ENCODE results near the gene OR56A3.

OR56A3 gene

DNA sequence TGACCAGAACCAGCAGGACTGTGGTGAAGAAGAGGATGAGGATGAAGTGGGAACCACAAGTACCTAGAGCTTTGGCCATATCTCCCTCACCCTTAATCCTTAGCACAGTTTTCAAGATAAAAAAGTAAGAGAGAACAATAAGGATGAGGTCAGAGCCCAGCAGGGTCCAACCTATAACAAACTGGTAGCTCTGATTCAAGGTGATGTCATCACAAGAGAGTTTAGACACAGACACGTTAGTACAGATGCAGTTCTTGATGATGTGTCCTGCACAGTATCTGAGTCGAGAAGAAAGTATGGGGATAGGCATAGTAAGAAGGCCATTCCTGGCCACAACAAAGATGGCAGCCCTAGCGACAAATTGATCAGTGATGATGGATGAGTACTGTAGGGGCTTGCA lies 25.7 kb downstream of the OR56A3 start:
- no peaks in the 10 kb centered on the region for H3K27me3 ChIP-seq (ENCODE audit: control insufficient read depth, insufficient read depth, low read length, poor library complexity, severe bottlenecking)
- no peaks in the 10 kb centered on the region for H3K4me1 ChIP-seq (ENCODE audit: control insufficient read depth, insufficient read depth, low read length)
- H3K36me3 ChIP-seq (ENCODE audit: control insufficient read depth, insufficient read depth, low read length) = no peaks in the 10 kb centered on the region
- 59 to 62% methylated on average over 3 of the region's 3 CpGs for WGBS, 2 experiments
- H3K27ac ChIP-seq (ENCODE audit: insufficient read depth, low read depth, low read length, poor library complexity, severe bottlenecking) = no peak overlapping the region
- H3K9me3 ChIP-seq (ENCODE audit: control insufficient read depth, low read length) = no peaks in the 10 kb centered on the region
- H3K4me3 ChIP-seq (ENCODE audit: insufficient read depth, low read depth, low read length) = no peak overlapping the region

DNA sequence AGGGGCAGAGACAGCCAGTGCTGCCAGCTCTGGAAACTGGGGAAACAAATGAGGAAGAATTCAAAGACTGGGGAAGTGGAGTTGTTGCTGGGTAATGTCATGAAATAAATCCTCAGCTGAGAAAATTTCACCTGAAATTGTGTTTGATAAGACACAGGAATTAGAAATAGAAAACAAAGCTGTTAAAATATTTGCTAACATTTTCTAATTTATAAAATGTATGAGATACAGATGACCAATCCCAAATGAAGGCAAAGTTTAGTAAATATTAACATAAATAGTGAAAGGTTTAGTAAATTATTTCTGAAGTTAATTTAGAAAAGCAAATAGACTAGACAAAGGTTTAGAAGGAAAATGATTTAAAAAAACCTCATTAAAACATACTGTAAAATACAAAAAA lies 26.3 kb downstream of the OR56A3 start, which contains the start of gene OR56A5:
OR56A5 (minus strand) TSS at position 101 of the 400 bp plus-strand sequence; CDS start at position 101, 0 bp downstream.
- no peaks in the 10 kb centered on the region for H3K4me1 ChIP-seq (ENCODE audit: control insufficient read depth, insufficient read depth, low read length)
- H3K36me3 ChIP-seq (ENCODE audit: control insufficient read depth, insufficient read depth, low read length) = no peaks in the 10 kb centered on the region
- H3K9me3 ChIP-seq (ENCODE audit: control insufficient read depth, low read length) = no peaks in the 10 kb centered on the region
- no peaks in the 10 kb centered on the region for H3K27me3 ChIP-seq (ENCODE audit: control insufficient read depth, insufficient read depth, low read length, poor library complexity, severe bottlenecking)
- H3K4me3 ChIP-seq (ENCODE audit: insufficient read depth, low read depth, low read length) = no peak within 1 kb of the TSS
- H3K27ac ChIP-seq (ENCODE audit: insufficient read depth, low read depth, low read length, poor library complexity, severe bottlenecking) = no peak within 1 kb of the TSS

DNA sequence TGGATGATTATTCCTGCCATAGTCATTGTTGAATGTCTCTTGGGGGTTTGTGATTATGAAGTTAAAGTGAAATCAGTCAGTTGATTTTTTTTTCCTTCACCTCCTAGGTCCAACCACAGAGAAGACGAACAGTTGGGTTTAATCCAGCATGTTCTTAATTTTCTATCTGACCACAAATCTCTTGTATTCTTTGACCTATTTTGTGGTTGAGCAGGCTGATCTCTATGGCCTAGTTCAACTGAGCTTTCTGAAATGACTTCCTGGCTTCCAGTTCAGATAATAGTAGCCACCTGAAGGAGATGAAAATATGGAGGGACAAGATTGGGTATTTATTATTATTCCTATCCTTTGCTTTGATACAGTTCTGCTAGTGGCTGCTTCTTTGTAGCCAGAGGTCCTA lies 31.5 kb downstream of the OR56A3 start:
- Histone ChIP-seq H3K27ac (ENCODE audit: insufficient read depth, low read depth, low read length, poor library complexity, severe bottlenecking) (no peak overlapping the region), H3K9me3 (ENCODE audit: control insufficient read depth, low read length) (no peaks in the 10 kb centered on the region), H3K27me3 (ENCODE audit: control insufficient read depth, insufficient read depth, low read length, poor library complexity, severe bottlenecking) (no peaks in the 10 kb centered on the region), H3K36me3 (ENCODE audit: control insufficient read depth, insufficient read depth, low read length) (no peaks in the 10 kb centered on the region), H3K4me1 (ENCODE audit: control insufficient read depth, insufficient read depth, low read length) (no peaks in the 10 kb centered on the region), H3K4me3 (ENCODE audit: insufficient read depth, low read depth, low read length) (no peak overlapping the region)
- 81 to 100% methylated on average over 1 of the region's 1 CpG for WGBS, 2 experiments

DNA sequence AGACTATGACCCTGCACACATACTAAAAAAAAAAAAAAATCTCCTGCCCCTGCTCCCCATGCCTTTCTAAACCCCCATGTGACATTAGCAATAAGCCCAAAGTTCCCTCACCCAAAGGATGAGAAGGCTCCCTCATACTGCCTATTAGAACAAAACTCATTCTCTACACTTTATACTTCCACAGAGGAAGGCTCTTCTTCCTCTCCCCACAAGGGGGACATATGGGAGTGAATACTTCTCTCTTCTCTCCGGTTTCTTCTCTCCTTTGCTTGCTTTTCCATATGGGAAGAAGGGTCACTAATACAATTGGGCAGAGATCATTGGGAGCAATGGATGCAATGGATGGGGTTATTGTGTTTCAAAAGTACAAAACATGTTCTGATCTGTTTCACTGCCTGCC lies 41.4 kb downstream of the OR56A3 start:
- no peaks in the 10 kb centered on the region for H3K9me3 ChIP-seq (ENCODE audit: control insufficient read depth, low read length)
- no peaks in the 10 kb centered on the region for H3K4me1 ChIP-seq (ENCODE audit: control insufficient read depth, insufficient read depth, low read length)
- H3K36me3 ChIP-seq (ENCODE audit: control insufficient read depth, insufficient read depth, low read length) = no peaks in the 10 kb centered on the region
- no peaks in the 10 kb centered on the region for H3K27me3 ChIP-seq (ENCODE audit: control insufficient read depth, insufficient read depth, low read length, poor library complexity, severe bottlenecking)
- H3K4me3 ChIP-seq (ENCODE audit: insufficient read depth, low read depth, low read length) = no peak overlapping the region
- H3K27ac ChIP-seq (ENCODE audit: insufficient read depth, low read depth, low read length, poor library complexity, severe bottlenecking) = no peak overlapping the region
- 60 to 86% methylated on average over 1 of the region's 1 CpG for WGBS, 2 experiments

DNA sequence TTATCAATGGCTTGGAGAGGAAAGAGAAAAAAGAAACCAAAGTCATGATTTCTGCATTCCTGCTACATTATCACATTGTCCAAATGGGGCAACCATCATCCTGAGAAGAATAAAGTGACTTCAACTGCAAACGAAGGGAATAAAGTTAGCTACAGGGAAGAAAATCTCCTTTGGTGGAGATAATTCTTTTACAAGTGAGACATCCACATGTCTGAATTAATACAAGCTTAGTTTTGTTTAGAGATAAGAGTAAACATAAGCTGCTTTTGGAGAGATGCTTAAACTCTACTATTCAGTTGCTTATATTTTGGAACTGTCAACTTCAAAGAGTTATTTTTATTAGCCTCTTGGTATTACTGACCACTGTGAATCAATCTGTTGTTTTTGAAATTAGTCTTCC lies 44.8 kb downstream of the OR56A3 start, which contains the start of gene OR52L1:
OR52L1 (minus strand) TSS at position 101 of the 400 bp plus-strand sequence; CDS start at position 46, 55 bp downstream.
- H3K4me1 ChIP-seq (ENCODE audit: control insufficient read depth, insufficient read depth, low read length) = no peaks in the 10 kb centered on the region
- no peak within 1 kb of the TSS for H3K27ac ChIP-seq (ENCODE audit: insufficient read depth, low read depth, low read length, poor library complexity, severe bottlenecking)
- H3K27me3 ChIP-seq (ENCODE audit: control insufficient read depth, insufficient read depth, low read length, poor library complexity, severe bottlenecking) = no peaks in the 10 kb centered on the region
- no peaks in the 10 kb centered on the region for H3K9me3 ChIP-seq (ENCODE audit: control insufficient read depth, low read length)
- no peaks in the 10 kb centered on the region for H3K36me3 ChIP-seq (ENCODE audit: control insufficient read depth, insufficient read depth, low read length)
- WGBS, 2 experiments = 92% methylated on average over 1 of the region's 1 CpG; no CpG with 5 or more reads in 1 of the 2 experiments
- no peak within 1 kb of the TSS for H3K4me3 ChIP-seq (ENCODE audit: insufficient read depth, low read depth, low read length)

DNA sequence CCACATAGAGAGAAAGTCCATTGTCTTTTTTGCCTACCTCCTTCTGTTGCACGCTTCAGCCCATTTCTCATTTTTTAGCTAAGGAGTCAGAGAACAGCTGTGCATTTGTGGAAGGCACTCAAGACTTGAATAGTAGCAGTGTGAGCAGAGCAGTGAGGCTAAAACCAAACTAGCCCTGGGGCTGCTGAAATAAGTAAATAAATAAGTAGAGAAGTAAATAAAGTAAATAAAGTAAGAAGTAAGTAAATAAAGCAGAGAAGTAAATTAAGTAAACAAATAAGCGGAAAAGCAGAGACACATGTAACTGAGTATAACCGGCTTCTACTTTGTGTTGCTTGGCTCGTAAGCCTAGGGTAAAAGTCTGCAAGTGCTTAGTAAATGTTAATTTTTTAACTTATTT lies 47.2 kb downstream of the OR56A3 start:
- no peaks in the 10 kb centered on the region for H3K4me1 ChIP-seq (ENCODE audit: control insufficient read depth, insufficient read depth, low read length)
- no peak overlapping the region for H3K27ac ChIP-seq (ENCODE audit: insufficient read depth, low read depth, low read length, poor library complexity, severe bottlenecking)
- no peaks in the 10 kb centered on the region for H3K27me3 ChIP-seq (ENCODE audit: control insufficient read depth, insufficient read depth, low read length, poor library complexity, severe bottlenecking)
- no peak overlapping the region for H3K4me3 ChIP-seq (ENCODE audit: insufficient read depth, low read depth, low read length)
- no peaks in the 10 kb centered on the region for H3K36me3 ChIP-seq (ENCODE audit: control insufficient read depth, insufficient read depth, low read length)
- no peaks in the 10 kb centered on the region for H3K9me3 ChIP-seq (ENCODE audit: control insufficient read depth, low read length)
- 94 to 95% methylated on average over 4 of the region's 4 CpGs for WGBS, 2 experiments

DNA sequence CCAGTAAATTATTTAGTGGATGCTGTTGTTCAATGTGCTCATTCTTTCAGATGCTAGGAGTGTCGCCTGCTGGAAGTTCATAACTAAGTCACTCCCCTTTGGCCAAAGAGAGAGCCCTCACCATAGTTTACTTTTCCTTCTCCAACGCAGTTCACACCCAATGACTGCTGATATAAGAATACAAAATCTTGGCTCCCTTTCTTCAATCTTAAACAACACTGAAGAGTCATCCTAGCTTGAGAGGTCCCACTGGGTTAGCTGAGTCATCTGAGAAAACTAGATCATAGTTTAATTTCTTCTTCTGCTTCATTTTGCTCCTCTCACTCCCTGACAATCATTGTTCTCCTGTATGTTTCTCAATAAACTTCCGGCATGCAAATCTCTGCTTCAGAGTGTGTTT lies 50.1 kb downstream of the OR56A3 start:
- H3K27ac ChIP-seq (ENCODE audit: insufficient read depth, low read depth, low read length, poor library complexity, severe bottlenecking) = no peak overlapping the region
- H3K9me3 ChIP-seq (ENCODE audit: control insufficient read depth, low read length) = no peaks in the 10 kb centered on the region
- H3K27me3 ChIP-seq (ENCODE audit: control insufficient read depth, insufficient read depth, low read length, poor library complexity, severe bottlenecking) = no peaks in the 10 kb centered on the region
- H3K4me1 ChIP-seq (ENCODE audit: control insufficient read depth, insufficient read depth, low read length) = no peaks in the 10 kb centered on the region
- H3K4me3 ChIP-seq (ENCODE audit: insufficient read depth, low read depth, low read length) = no peak overlapping the region
- H3K36me3 ChIP-seq (ENCODE audit: control insufficient read depth, insufficient read depth, low read length) = no peaks in the 10 kb centered on the region
- 91 to 92% methylated on average over 3 of the region's 3 CpGs for WGBS, 2 experiments

DNA sequence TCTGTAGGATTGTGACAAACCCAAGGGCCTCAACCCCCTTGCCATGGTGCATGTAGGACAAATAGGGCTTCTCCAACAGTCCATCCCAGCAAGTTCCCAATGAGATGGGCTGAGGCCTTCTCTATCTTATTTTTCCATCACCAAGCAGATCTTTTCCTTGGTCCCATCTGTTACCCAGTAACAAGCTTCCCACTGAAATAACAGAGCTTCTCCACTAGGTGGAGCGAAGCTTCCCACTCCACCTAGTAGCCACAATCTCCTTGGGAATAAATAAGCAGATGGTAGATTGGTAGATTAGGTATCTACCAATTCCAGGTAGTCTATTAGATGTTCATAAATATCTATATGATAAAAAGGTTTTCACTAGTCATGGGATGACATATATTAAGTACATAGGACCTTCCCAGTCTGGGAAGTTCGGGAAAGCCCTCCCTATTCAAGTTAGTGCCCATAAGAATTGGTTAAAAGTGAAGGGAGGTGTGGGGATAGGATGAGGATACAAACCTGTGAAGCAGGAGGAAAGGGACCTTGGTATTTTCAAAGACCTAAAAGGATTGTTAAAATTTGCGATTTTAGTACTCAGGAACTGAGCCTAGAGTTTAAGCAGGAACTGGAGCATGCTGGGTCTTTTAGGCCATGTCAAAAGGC lies 50.7 kb downstream of the OR56A3 start:
- no peaks in the 10 kb centered on the region for H3K9me3 ChIP-seq (ENCODE audit: control insufficient read depth, low read length)
- no peaks in the 10 kb centered on the region for H3K4me1 ChIP-seq (ENCODE audit: control insufficient read depth, insufficient read depth, low read length)
- H3K27ac ChIP-seq (ENCODE audit: insufficient read depth, low read depth, low read length, poor library complexity, severe bottlenecking) = no peak overlapping the region
- whole genome bisulfite sequencing, 2 experiments = 72 to 85% methylated on average over 2 of the region's 3 CpGs
- H3K4me3 ChIP-seq (ENCODE audit: insufficient read depth, low read depth, low read length) = no peak overlapping the region
- H3K36me3 ChIP-seq (ENCODE audit: control insufficient read depth, insufficient read depth, low read length) = no peaks in the 10 kb centered on the region
- H3K27me3 ChIP-seq (ENCODE audit: control insufficient read depth, insufficient read depth, low read length, poor library complexity, severe bottlenecking) = no peaks in the 10 kb centered on the region

DNA sequence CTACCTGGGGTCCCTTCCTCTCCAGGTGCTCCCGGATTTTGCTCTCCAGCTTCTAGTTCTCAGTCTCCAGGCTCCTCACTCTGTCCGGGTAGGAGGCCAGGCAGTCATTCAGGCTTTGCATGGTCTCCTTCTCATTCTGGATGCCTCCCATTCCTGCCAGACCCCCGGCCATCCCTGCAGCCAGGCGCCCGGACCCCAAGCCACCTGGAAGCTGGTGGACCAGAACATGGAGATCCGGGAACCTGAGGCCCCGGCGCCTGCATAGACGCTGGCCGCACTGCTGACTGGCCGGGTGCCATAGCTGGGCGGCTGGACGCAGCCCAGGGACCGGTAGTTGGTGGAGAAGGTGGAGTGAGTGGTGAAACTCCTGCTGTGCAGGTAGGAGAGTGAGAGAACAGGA lies 52.7 kb downstream of the OR56A3 start:
- Histone ChIP-seq H3K4me1 (ENCODE audit: control insufficient read depth, insufficient read depth, low read length) (no peaks in the 10 kb centered on the region), H3K36me3 (ENCODE audit: control insufficient read depth, insufficient read depth, low read length) (no peaks in the 10 kb centered on the region), H3K4me3 (ENCODE audit: insufficient read depth, low read depth, low read length) (no peak overlapping the region), H3K27ac (ENCODE audit: insufficient read depth, low read depth, low read length, poor library complexity, severe bottlenecking) (no peak overlapping the region), H3K9me3 (ENCODE audit: control insufficient read depth, low read length) (no peaks in the 10 kb centered on the region), H3K27me3 (ENCODE audit: control insufficient read depth, insufficient read depth, low read length, poor library complexity, severe bottlenecking) (no peaks in the 10 kb centered on the region)
- WGBS, 2 experiments = 91 to 94% methylated on average over 14 of the region's 14 CpGs

All from ectodermal cell (in vitro differentiated cells).